ENCODE data around the gene CACNA2D3.

DNA sequence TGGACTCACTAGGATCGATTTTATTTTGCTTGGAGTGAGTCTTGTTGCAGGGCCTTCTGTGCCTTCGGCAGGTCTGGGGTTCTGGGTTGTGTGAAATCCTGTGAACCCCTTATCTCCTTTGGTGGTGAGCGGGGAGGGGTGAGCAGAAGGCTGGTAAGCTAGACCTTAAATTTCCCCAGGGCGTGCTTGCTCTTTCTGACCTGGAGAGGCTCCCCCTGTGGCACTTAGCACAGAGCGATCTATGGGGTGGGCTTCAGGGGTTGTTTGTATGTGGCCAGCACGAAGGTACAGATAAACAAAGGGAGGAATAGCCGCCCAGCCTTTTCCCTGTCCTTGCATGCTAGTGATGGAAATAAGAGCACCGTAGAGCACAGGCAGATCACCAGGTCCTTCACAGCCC is 11.8 kb downstream of the CACNA2D3 start:
- TF ChIP-seq, protein P1, sequence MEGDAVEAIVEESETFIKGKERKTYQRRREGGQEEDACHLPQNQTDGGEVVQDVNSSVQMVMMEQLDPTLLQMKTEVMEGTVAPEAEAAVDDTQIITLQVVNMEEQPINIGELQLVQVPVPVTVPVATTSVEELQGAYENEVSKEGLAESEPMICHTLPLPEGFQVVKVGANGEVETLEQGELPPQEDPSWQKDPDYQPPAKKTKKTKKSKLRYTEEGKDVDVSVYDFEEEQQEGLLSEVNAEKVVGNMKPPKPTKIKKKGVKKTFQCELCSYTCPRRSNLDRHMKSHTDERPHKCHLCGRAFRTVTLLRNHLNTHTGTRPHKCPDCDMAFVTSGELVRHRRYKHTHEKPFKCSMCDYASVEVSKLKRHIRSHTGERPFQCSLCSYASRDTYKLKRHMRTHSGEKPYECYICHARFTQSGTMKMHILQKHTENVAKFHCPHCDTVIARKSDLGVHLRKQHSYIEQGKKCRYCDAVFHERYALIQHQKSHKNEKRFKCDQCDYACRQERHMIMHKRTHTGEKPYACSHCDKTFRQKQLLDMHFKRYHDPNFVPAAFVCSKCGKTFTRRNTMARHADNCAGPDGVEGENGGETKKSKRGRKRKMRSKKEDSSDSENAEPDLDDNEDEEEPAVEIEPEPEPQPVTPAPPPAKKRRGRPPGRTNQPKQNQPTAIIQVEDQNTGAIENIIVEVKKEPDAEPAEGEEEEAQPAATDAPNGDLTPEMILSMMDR (IDR thresholded peaks at IDR 0.05) = no peak
- no peak for TF ChIP-seq POLR2A (IDR thresholded peaks at IDR 0.05)
